GM21360 (cell line): ENCODE results near the gene BTNL2.
"Not testable (repeated sequence)": the region's sequence is repeated elsewhere in the genome, so short reads cannot be mapped to it uniquely, and the experiment has no call there.

ENCODE experiments used
- ATAC-seq: cut with Tn5 transposase; IDR thresholded peaks from one replicate; pipeline ENCODE4 v1.9.1; 2021; ENCODE audit warnings: mild to moderate bottlenecking, moderate library complexity; ENCODE audit not compliant: unreplicated experiment

BTNL2 gene, protein sequence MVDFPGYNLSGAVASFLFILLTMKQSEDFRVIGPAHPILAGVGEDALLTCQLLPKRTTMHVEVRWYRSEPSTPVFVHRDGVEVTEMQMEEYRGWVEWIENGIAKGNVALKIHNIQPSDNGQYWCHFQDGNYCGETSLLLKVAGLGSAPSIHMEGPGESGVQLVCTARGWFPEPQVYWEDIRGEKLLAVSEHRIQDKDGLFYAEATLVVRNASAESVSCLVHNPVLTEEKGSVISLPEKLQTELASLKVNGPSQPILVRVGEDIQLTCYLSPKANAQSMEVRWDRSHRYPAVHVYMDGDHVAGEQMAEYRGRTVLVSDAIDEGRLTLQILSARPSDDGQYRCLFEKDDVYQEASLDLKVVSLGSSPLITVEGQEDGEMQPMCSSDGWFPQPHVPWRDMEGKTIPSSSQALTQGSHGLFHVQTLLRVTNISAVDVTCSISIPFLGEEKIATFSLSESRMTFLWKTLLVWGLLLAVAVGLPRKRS

GRCh38 chr6:32406857-32407256 is at the start of gene BTNL2:
TSS of gene BTNL2 (minus strand) at chr6:32407181. CDS start at chr6:32407123, 58 bp downstream.
- ATAC-seq, result no peak

- no peak for ATAC-seq
Observed at GRCh38 chr6:32449088-32449736, 42.2 kb upstream of the BTNL2 start.

DNA sequence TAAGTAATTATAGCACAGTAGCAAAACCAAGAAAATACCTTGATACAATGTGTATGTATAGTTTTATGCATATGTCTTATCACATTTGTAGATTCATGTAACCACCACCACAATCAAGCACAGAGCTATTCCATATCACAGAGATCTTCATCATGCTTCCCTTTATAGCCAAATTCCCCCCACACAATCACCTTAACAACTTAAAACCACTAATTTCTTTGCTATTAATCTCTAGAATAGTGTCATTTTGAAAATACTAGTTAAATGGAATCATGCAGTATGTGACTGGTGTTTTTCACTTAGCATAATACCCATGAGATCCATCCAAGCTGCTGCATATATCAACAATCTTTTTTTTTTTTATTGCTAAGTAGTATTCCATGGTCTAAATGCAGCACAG is 41.0 kb upstream of the BTNL2 start:
- ATAC-seq, result no peak

DNA sequence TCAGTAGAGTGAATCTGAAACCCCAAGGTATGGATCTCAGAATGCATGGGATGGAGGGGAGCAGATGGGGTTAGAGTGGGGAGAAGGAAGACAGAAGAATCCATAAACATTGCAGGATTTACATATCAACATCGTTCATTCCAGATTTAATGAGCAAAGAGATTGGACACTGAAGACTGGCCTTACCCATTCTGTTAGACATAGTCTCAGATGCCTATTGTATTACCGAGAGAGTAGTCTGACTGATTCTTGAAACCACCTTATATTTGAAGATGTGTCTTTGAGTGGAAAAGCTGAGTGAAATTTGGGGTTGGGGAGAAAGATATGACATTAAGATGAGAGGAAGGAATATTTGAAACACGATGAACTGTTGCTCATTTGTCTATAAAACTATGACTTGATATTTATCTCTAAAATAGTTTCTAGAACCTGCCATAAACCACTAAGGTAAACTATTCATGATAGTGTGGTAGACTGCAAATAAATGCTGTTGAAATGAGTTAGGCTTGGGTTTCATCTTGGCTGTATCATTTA is 38.4 kb upstream of the BTNL2 start:
- ATAC-seq, result no peak

DNA sequence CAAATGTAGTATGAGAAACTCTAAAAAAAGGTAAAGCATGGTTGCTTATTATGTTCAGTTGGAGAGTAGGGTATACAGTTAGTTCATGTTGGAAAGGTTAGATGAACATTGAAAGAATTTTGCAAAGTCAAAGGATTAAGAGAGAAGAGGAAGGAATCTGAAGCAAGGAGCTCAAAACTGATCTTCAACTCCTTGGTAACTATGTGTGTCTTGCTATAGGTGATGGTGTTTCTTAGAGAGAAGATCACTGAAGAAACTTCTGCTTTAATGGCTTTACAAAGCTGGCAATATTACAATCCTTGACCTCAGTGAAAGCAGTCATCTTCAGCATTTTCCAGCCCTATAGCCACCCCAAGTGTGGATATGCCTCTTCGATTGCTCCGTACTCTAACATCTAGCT is 37.5 kb upstream of the BTNL2 start:
- no peak for ATAC-seq

- ATAC-seq, result no peak
Observed at GRCh38 chr6:32442977-32443552, 36.1 kb upstream of the BTNL2 start.

DNA sequence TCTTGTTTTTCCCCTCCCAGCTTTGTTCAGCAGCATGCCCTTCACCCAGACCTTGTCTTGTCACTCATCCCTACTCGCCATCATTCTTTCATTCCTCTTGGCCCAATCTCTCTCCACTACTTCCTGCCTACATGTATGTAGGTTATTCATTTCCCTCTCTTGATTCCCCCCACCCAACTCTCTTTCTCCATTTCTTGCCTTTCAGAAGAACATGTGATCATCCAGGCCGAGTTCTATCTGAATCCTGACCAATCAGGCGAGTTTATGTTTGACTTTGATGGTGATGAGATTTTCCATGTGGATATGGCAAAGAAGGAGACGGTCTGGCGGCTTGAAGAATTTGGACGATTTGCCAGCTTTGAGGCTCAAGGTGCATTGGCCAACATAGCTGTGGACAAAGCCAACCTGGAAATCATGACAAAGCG is 35.3 kb upstream of the BTNL2 start:
- no peak for ATAC-seq

- peak; percentile 67 for ATAC-seq
Observed at GRCh38 chr6:32439602-32440214, 32.7 kb upstream of the BTNL2 start, which contains the start of gene HLA-DRA. TSS of gene HLA-DRA (plus strand) at chr6:32439887. CDS start at chr6:32439951, 64 bp downstream.

GRCh38 chr6:32439139-32439538 is 32.2 kb upstream of the BTNL2 start:
- no peak for ATAC-seq

GRCh38 chr6:32436995-32437836 is 30.2 kb upstream of the BTNL2 start:
- peak; percentile 50 for ATAC-seq

GRCh38 chr6:32436186-32436585 is 29.2 kb upstream of the BTNL2 start:
- no peak for ATAC-seq

- ATAC-seq, result not testable (repeated sequence)
Observed at GRCh38 chr6:32433950-32434349, 27.0 kb upstream of the BTNL2 start.

DNA sequence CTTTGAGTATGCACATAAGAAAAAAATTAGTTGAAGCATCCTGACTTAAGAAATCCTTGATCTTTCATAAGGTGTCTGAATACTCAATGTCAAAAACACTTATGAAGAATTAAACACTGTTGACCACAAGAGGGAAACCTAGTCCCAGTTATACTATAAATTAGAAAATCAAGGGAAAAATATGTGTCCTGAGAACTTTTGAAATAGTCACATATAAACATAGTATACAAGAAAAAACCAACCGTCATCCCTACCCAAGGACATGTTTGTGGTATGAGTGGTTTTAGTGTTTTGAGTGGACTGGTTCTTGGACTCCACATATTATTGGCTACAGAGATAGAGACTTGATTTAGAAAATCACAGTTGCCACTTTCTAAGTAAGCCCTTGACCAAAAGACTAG is 25.1 kb upstream of the BTNL2 start:
- no peak for ATAC-seq

DNA sequence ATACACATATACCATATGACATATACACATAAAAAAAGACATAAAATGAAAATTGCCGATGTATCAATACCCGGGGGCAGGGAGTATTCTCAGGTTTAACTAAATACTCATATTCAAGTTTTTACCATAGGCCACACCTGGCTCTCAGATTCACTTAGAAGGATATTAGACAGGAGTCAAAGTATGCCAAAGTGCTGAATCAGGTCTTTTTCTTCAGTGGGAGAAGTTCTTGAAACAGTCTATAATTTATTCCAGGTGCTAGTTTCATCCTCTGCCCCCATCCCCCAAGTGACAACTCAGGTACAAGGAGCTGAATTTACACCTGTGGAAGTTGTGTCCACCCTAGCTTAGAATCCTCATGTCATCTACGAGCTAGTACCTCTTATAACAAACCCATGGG is 24.2 kb upstream of the BTNL2 start:
- no peak for ATAC-seq

DNA sequence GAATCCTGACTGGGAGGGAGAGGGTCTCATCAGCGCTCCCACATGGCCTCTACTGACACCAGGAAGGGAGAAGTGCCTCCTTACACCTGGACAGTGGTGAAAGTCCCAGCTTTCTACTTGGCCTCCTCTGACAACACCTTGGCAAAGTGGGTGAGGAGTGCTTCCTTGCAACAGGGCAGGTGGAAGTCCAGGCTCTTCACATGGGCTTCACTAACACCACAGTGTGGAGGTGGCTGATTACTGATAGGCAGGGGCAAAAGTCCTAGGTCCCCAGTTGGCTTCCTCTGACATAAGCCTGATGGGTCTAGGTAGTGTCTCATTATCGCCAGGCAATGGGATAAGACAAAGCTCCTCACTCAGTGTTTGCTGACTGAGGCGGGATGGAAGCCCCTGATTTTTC is 23.2 kb upstream of the BTNL2 start:
- ATAC-seq, result no peak

DNA sequence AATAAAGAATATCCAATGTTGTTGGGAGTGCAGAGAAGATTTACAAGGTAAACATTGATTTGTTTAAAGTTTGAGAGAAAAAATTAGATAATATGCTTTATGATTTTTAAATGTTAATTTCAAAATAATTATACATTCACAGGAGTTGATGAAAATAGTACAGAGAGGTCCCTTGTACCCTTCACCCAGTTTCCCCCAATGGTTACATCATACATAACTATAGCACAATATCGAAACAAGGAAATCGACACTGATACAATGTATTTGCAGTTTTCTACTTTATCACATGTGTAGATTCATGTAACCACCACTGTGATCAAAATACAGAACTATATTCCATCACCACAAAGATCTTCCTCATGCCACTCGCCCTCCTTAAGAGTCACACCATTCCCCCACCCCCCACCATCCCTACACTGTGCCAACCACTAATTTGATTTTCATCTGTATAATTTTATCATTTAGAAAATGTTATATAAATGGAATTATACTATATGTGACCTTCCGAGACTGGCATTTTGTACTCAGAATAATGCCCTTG is 21.0 kb upstream of the BTNL2 start:
- no peak for ATAC-seq

GRCh38 chr6:32427218-32427617 is 20.2 kb upstream of the BTNL2 start:
- no peak for ATAC-seq

GRCh38 chr6:32426338-32426737 is 19.4 kb upstream of the BTNL2 start:
- no peak for ATAC-seq

- ATAC-seq, result no peak
Observed at GRCh38 chr6:32424589-32425300, 17.8 kb upstream of the BTNL2 start.
